H9 (cell line): ENCODE data around the gene CHRNA10. TPM values are rescaled to one million over a fixed set of nuclear protein-coding genes. Genes with fewer than 3 reads are reported as not detected.

Source experiments
- DNase-seq: peaks from one replicate; pipeline ENCODE4 v3.0.0-alpha.2; 2017
- H2AFZ ChIP-seq: one replicate; pipeline ENCODE4 v1.6.1; 2013; ENCODE audit warnings: mild to moderate bottlenecking, low read length, control low read depth, moderate library complexity
- H2AK5ac ChIP-seq: 2 replicates; pipeline ENCODE4 v1.6.1; 2013; ENCODE audit warnings: low read length, control low read depth, mixed read lengths; ENCODE audit not compliant: insufficient read length
- H2BK120ac ChIP-seq: one replicate; pipeline ENCODE4 v1.6.1; 2013; ENCODE audit warnings: low read depth, mild to moderate bottlenecking, low read length, control low read depth, inconsistent platforms; ENCODE audit not compliant: poor library complexity, severe bottlenecking
- H2BK12ac ChIP-seq: 2 replicates; pipeline ENCODE4 v1.6.1; 2013; ENCODE audit warnings: low read length, control low read depth, mixed read lengths, low read depth; ENCODE audit not compliant: insufficient read length
- H2BK15ac ChIP-seq: 2 replicates; pipeline ENCODE4 v1.6.1; 2013; ENCODE audit warnings: low read depth, low read length, control low read depth
- H2BK20ac ChIP-seq: one replicate; pipeline ENCODE4 v1.6.1; 2013; ENCODE audit warnings: low read depth, mild to moderate bottlenecking, low read length, control low read depth, inconsistent platforms; ENCODE audit not compliant: poor library complexity, severe bottlenecking
- H2BK5ac ChIP-seq: 2 replicates; pipeline ENCODE4 v1.6.1; 2013; ENCODE audit warnings: low read length, control low read depth, mixed read lengths; ENCODE audit not compliant: insufficient read length
- H3K14ac ChIP-seq: 2 replicates; pipeline ENCODE4 v1.6.1; 2013; ENCODE audit warnings: low read length, control low read depth; ENCODE audit not compliant: insufficient read depth
- H3K18ac ChIP-seq: 2 replicates; pipeline ENCODE4 v1.6.1; 2013; ENCODE audit warnings: low read depth, mild to moderate bottlenecking, mixed read lengths, low read length, control low read depth; ENCODE audit not compliant: insufficient read length
- H3K23ac ChIP-seq: 2 replicates; pipeline ENCODE4 v1.6.1; 2013; ENCODE audit warnings: low read length, control low read depth, mixed read lengths, low read depth; ENCODE audit not compliant: insufficient read length
- H3K23me2 ChIP-seq: 2 replicates; pipeline ENCODE4 v1.6.1; 2013; ENCODE audit warnings: low read depth, mild to moderate bottlenecking, mixed read lengths, low read length, control low read depth; ENCODE audit not compliant: insufficient read length, poor library complexity, severe bottlenecking
- H3K27ac ChIP-seq: 2 replicates; pipeline ENCODE4 v1.5.1; 2013; ENCODE audit warnings: low read length, control low read depth, mixed read lengths, low read depth; ENCODE audit not compliant: insufficient read length
- H3K27me3 ChIP-seq: 2 replicates; pipeline ENCODE4 v1.6.1; 2013; ENCODE audit warnings: low read length, control low read depth, inconsistent platforms; ENCODE audit not compliant: insufficient read depth
- H3K4ac ChIP-seq: 2 replicates; pipeline ENCODE4 v1.6.1; 2013; ENCODE audit warnings: low read depth, mild to moderate bottlenecking, control low read depth, inconsistent platforms, low read length, moderate library complexity
- H3K4me1 ChIP-seq: 2 replicates; pipeline ENCODE4 v1.6.1; 2013; ENCODE audit warnings: low read length, control low read depth, inconsistent platforms; ENCODE audit not compliant: insufficient read depth
- H3K4me2 ChIP-seq: 2 replicates; pipeline ENCODE4 v1.6.1; 2013; ENCODE audit warnings: low read length, control low read depth, mixed read lengths; ENCODE audit not compliant: insufficient read length, insufficient read depth
- H3K56ac ChIP-seq: 2 replicates; pipeline ENCODE4 v1.6.1; 2013; ENCODE audit warnings: low read depth, mild to moderate bottlenecking, mixed read lengths, low read length, control low read depth; ENCODE audit not compliant: insufficient read length
- H3K79me1 ChIP-seq: 2 replicates; pipeline ENCODE4 v1.6.1; 2013; ENCODE audit warnings: low read depth, mild to moderate bottlenecking, moderate library complexity, low read length, control low read depth, inconsistent platforms; ENCODE audit not compliant: insufficient read depth, poor library complexity, severe bottlenecking
- H3K79me2 ChIP-seq: 2 replicates; pipeline ENCODE4 v1.6.1; 2013; ENCODE audit warnings: low read length, control low read depth, inconsistent platforms; ENCODE audit not compliant: insufficient read depth
- H3K9ac ChIP-seq: 2 replicates; pipeline ENCODE4 v1.6.1; 2013; ENCODE audit warnings: low read length, control low read depth, mixed read lengths; ENCODE audit not compliant: insufficient read length; ENCODE audit errors: extremely low read depth
- H3K9me3 ChIP-seq: one replicate; pipeline ENCODE4 v1.6.1; 2013; ENCODE audit warnings: low read depth, low read length, inconsistent platforms; ENCODE audit not compliant: control insufficient read depth
- H3T11ph ChIP-seq: one replicate; pipeline ENCODE4 v1.6.1; 2013; ENCODE audit warnings: mild to moderate bottlenecking, low read length, control low read depth, inconsistent platforms
- H4K20me1 ChIP-seq: one replicate; pipeline ENCODE4 v1.6.1; 2013; ENCODE audit not compliant: control insufficient read depth, insufficient read length, insufficient read depth
- H4K5ac ChIP-seq: 2 replicates; pipeline ENCODE4 v1.6.1; 2013; ENCODE audit warnings: low read depth, mild to moderate bottlenecking, mixed read lengths, low read length, control low read depth; ENCODE audit not compliant: insufficient read length
- H4K8ac ChIP-seq: replicated peaks from 2 replicates; pipeline ENCODE4 v1.6.1; 2013; ENCODE audit warnings: low read length, control low read depth, mixed read lengths, low read depth; ENCODE audit not compliant: insufficient read length
- H4K91ac ChIP-seq: 2 replicates; pipeline ENCODE4 v1.6.1; 2013; ENCODE audit warnings: low read depth, mild to moderate bottlenecking, moderate library complexity, mixed read lengths, low read length, control low read depth; ENCODE audit not compliant: insufficient read length
- H3K27ac Mint-ChIP-seq, 3 experiments: 2 replicates in 2 of 3; 3 replicates in 1 of 3; pipeline ENCODE4 v1.8.0; 2020 to 2021; ENCODE audit warnings: mixed read lengths in 3 of 3, mild to moderate bottlenecking in 1 of 3, moderate library complexity in 1 of 3
- H3K27me3 Mint-ChIP-seq: 2 replicates; pipeline ENCODE4 v1.8.0; 2021; ENCODE audit warnings: low read depth, mild to moderate bottlenecking, moderate library complexity, mixed read lengths
- H3K36me3 Mint-ChIP-seq, 3 experiments: 2 replicates in 2 of 3; 3 replicates in 1 of 3; pipeline ENCODE4 v1.8.0; 2020 to 2021; ENCODE audit warnings: low read depth in 3 of 3, mixed read lengths in 3 of 3; ENCODE audit not compliant: insufficient read depth in 1 of 3
- H3K4me1 Mint-ChIP-seq, 2 experiments: 2 replicates each; pipeline ENCODE4 v1.8.0; 2020; ENCODE audit warnings: mixed read lengths in 2 of 2
- H3K4me3 Mint-ChIP-seq, 2 experiments: 2 replicates in 1 of 2; 3 replicates in 1 of 2; pipeline ENCODE4 v1.8.0; 2020 to 2021; ENCODE audit warnings: mild to moderate bottlenecking in 2 of 2, mixed read lengths in 2 of 2, moderate library complexity in 1 of 2
- H3K9me3 Mint-ChIP-seq, 2 experiments: 2 replicates in 1 of 2; 3 replicates in 1 of 2; pipeline ENCODE4 v1.8.0; 2020; ENCODE audit warnings: mild to moderate bottlenecking in 2 of 2, mixed read lengths in 2 of 2, moderate library complexity in 1 of 2
- CTCF ChIP-seq: fragments of 200-600 bp; sonication (generic); conservative IDR thresholded peaks from 3 replicates; pipeline ENCODE4 v1.8.0; 2021; ENCODE audit warnings: antibody characterized with exemption, mild to moderate bottlenecking
- total RNA-seq: library from RNA; stranded (reverse); gene quantifications from 2 replicates; pipeline ENCODE4 v1.2.1, GENCODE V29; 2021

CHRNA10 gene
- total RNA-seq, 1 experiment from 2014 or later, result 2.4 TPM

DNA sequence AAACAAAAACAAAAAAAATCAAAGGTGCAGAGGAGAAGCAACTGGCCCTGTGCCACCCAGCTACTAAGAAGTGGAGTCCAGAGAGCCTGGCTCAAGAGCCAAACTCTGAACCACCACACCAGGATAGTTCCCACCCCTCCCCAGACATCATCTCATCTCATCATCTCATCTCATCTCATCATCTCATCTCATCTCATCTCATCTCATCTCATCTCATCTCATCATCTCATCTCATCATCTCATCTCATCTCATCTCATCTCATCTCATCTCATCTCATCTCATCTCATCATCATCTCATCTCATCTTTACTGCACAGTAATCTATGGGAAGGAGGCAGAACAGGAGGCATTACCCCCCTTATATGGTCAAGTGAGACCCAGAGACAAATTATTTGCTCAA lies 8.3 kb downstream of the CHRNA10 start:
- Histone ChIP-seq H3K23me2 (no peaks in the 10 kb centered on the region), H4K20me1 (no peaks in the 10 kb centered on the region), H3K14ac (no peak overlapping the region), H2AFZ (no peak overlapping the region), H2BK15ac (no peak overlapping the region), H2BK120ac (no peak overlapping the region), H4K91ac (no peak overlapping the region), H2BK12ac (no peak overlapping the region), H3K18ac (no peak overlapping the region), H3K9ac (no peak overlapping the region), H3K4me1 (no peaks in the 10 kb centered on the region), H3K79me2 (no peaks in the 10 kb centered on the region), H3T11ph (no peak overlapping the region), H3K23ac (no peak overlapping the region), H3K56ac (no peak overlapping the region), H3K4ac (no peak overlapping the region), H2AK5ac (no peak overlapping the region), H3K79me1 (no peaks in the 10 kb centered on the region), H2BK5ac (no peak overlapping the region), H4K5ac (no peak overlapping the region), H4K8ac (no peak overlapping the region), H3K4me2 (no peak overlapping the region), H3K9me3 (no peaks in the 10 kb centered on the region), H2BK20ac (no peak overlapping the region), H3K27ac (no peak overlapping the region), H3K27me3 (no peaks in the 10 kb centered on the region)
- peaks cover 0 to 27% (median 1%) of the 10 kb centered on the region in 3 experiments; a peak in 3 of 7 replicates for H3K36me3 Mint-ChIP-seq
- peaks cover 0 to 3% of the 10 kb centered on the region in 2 experiments; a peak in 2 of 5 replicates for H3K9me3 Mint-ChIP-seq
- no peak for TF ChIP-seq CTCF
- H3K4me1 Mint-ChIP-seq, result no peaks in the 10 kb centered on the region
- no peak overlapping the region for H3K27ac Mint-ChIP-seq
- H3K27me3 Mint-ChIP-seq, result peaks cover 3% of the 10 kb centered on the region; the same call in 1 of the 2 replicates
- DNase-seq, result no peak
- H3K4me3 Mint-ChIP-seq, result no peak overlapping the region
